Ascending aorta (tissue), 2 donors: ENCODE results near the gene LTBP4. TPM values are rescaled to one million over a fixed set of nuclear protein-coding genes. Genes with fewer than 3 reads are reported as not detected.

Source experiments
- DNase-seq, 2 donors: peaks; one replicate each; pipeline ENCODE4 v3.0.0-alpha.2; 2019; ENCODE audit warnings: low spot score in 2 of 2
- H3K27ac ChIP-seq, 2 donors: fragments of 200-600 bp; sonication (generic); one replicate each; pipeline ENCODE4 v1.5.1; 2016 to 2017; ENCODE audit warnings: mild to moderate bottlenecking in 1 of 2
- H3K27me3 ChIP-seq: fragments of 200-600 bp; sonication (generic); one replicate; pipeline ENCODE4 v1.5.1; 2017
- H3K36me3 ChIP-seq, 2 donors: fragments of 200-600 bp; sonication (generic); one replicate each; pipeline ENCODE4 v1.5.1; 2016
- H3K4me1 ChIP-seq, 2 donors: fragments of 200-600 bp; sonication (generic); one replicate each; pipeline ENCODE4 v1.5.1; 2016 to 2017; ENCODE audit warnings: mild to moderate bottlenecking in 1 of 2
- H3K4me3 ChIP-seq, 2 donors: fragments of 200-600 bp; sonication (generic); one replicate each; pipeline ENCODE4 v1.5.1; 2016 to 2017; ENCODE audit warnings: mild to moderate bottlenecking in 1 of 2
- H3K9me3 ChIP-seq, 2 donors: fragments of 200-600 bp; sonication (generic); one replicate each; pipeline ENCODE4 v1.5.1; 2016
- CTCF ChIP-seq, 3 experiments: fragments of 200-600 bp in 2 of 3; fragments of 450-650 bp in 1 of 3; sonication (generic) in 2 of 3; IDR thresholded peaks; one replicate each; pipeline ENCODE4 v1.5.1; 2016 to 2019; ENCODE audit warnings: antibody characterized with exemption in 3 of 3, mild to moderate bottlenecking in 1 of 3, moderate library complexity in 1 of 3
- intact Hi-C: fragments of 100-400 bp; cut with DNase I; formaldehyde crosslinking; loops from one replicate; pipeline ENCODE4 v1.15.1; 2023
- total RNA-seq: library from RNA; depleted of rRNA; stranded (reverse); fragments of >200 nt; gene quantifications from one replicate; pipeline ENCODE4 v1.1.0, GENCODE V29; 2016

The LTBP4 gene
- total RNA-seq, 1 donor from 2014 or later: 691 TPM

- Histone ChIP-seq H3K4me3 (no peak overlapping the region), H3K4me1 (peaks cover 0 to 11% of the 10 kb centered on the region in 2 donors), H3K27me3 (no peaks in the 10 kb centered on the region), H3K36me3 (peaks cover 41 to 54% of the 10 kb centered on the region in 2 donors), H3K27ac (no peak overlapping the region), H3K9me3 (no peaks in the 10 kb centered on the region)
- no peak for DNase-seq
- no peak for TF ChIP-seq CTCF (IDR thresholded peaks at IDR 0.05)
- intact Hi-C loops: no loop called here
Observed at GRCh38 chr19:40580619-40581018, 20.6 kb upstream of the LTBP4 start.

- H3K36me3 ChIP-seq: peaks cover 47 to 55% of the 10 kb centered on the region in 2 donors
- no peaks in the 10 kb centered on the region for H3K27me3 ChIP-seq
- no peak overlapping the region for H3K27ac ChIP-seq
- H3K4me1 ChIP-seq: peaks cover 0 to 11% of the 10 kb centered on the region in 2 donors
- H3K9me3 ChIP-seq: no peaks in the 10 kb centered on the region
- intact Hi-C loops: no loop called here
- H3K4me3 ChIP-seq: no peak overlapping the region
- no peak for DNase-seq
- TF ChIP-seq CTCF (IDR thresholded peaks at IDR 0.05): no peak
Observed at GRCh38 chr19:40581531-40581930, 19.6 kb upstream of the LTBP4 start.

GRCh38 chr19:40582467-40582866 is 18.7 kb upstream of the LTBP4 start:
- DNase-seq: no peak
- Histone ChIP-seq H3K36me3 (peaks cover 51 to 65% of the 10 kb centered on the region in 2 donors), H3K27ac (no peak overlapping the region), H3K9me3 (no peaks in the 10 kb centered on the region), H3K27me3 (no peaks in the 10 kb centered on the region), H3K4me3 (no peak overlapping the region), H3K4me1 (peaks cover 0 to 9% of the 10 kb centered on the region in 2 donors)
- intact Hi-C loops: no loop called here
- TF ChIP-seq CTCF (IDR thresholded peaks at IDR 0.05): no peak

- no peak for DNase-seq
- no peak overlapping the region for H3K27ac ChIP-seq
- H3K36me3 ChIP-seq: peaks cover 54 to 70% of the 10 kb centered on the region in 2 donors
Observed at GRCh38 chr19:40583283-40583682, 17.9 kb upstream of the LTBP4 start.

GRCh38 chr19:40584007-40584406 is 17.2 kb upstream of the LTBP4 start:
- Histone ChIP-seq H3K36me3 (peaks cover 61 to 73% of the 10 kb centered on the region in 2 donors), H3K4me3 (no peak overlapping the region), H3K4me1 (no peaks in the 10 kb centered on the region), H3K27ac (no peak overlapping the region), H3K27me3 (no peaks in the 10 kb centered on the region), H3K9me3 (no peaks in the 10 kb centered on the region)
- no peak for TF ChIP-seq CTCF (IDR thresholded peaks at IDR 0.05)
- no peak for DNase-seq
- intact Hi-C loops: no loop called here

More at GRCh38 chr19:40583283-40583682, 17.9 kb upstream of the LTBP4 start:
- intact Hi-C loops: no loop called here
- Histone ChIP-seq H3K4me3 (no peak overlapping the region), H3K4me1 (peaks cover 0 to 4% of the 10 kb centered on the region in 2 donors), H3K27me3 (no peaks in the 10 kb centered on the region), H3K9me3 (no peaks in the 10 kb centered on the region)
- no peak for TF ChIP-seq CTCF (IDR thresholded peaks at IDR 0.05)
